NCI-H748 treated with DMSO at 0.1 percent for 48 hours (cell line): Measurements from ENCODE around the gene IFT52.
A peak's percentile ranks its signal among the peaks of the same experiment; 100 is the strongest.
"Not testable (repeated sequence)": the region's sequence is repeated elsewhere in the genome, so short reads cannot be mapped to it uniquely, and the experiment has no call there.

ENCODE experiments used
- DNase-seq: peaks from one replicate; lab custom pipeline; 2025; lab: John Stamatoyannopoulos, UW

IFT52 gene

DNA sequence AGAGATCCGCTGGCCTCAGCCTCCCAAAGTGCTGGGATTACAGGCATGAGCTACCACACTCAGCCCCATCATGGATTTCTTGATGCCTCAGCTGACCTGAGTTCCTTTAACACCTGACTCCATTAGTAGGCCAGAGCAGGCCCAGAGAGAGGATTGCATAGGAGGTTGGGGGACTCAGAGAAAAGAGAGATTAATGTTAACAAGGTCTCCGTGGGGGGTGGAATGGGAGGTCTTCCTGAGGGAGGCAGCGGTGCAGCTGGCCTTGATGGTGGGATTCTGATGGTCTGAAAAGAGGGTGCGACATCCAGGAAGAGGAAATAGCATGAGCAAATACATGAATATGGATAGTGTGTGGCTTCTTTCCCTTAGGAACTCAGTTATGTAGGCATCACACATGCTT lies 22.0 kb upstream of the IFT52 start:
- no peak for DNase-seq

DNA sequence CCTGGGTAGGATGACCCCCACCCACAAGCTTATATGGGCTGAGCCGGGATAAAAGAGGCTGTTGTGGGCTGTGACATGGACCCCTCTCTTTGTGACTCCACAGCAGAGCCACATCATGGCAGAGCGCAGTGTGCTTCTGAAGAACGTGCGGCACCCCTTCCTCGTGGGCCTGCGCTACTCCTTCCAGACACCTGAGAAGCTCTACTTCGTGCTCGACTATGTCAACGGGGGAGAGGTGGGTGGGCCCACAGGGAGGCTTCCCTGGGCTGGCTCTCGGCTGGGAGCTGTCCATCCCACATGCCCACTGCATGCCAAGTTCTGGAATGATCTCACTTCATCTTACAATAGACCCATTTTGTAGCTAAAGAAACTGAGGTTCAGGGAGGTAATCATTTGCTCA lies 21.5 kb upstream of the IFT52 start:
- no peak for DNase-seq

DNA sequence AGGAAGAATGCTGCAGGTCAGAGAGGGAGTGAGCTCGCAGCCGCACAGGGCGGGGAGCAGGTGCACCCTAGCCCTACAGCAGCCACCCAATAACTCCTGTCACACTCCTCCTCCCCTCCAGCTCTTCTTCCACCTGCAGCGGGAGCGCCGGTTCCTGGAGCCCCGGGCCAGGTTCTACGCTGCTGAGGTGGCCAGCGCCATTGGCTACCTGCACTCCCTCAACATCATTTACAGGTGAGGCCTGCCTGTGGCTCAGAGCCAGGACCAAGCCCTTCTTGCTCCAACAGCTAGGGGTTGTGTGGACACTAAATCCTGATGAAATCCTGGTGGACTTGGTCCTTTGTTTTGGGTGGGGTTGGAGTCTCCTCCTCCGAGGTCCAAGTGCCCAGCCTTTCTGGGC lies 20.2 kb upstream of the IFT52 start:
- no peak for DNase-seq

DNA sequence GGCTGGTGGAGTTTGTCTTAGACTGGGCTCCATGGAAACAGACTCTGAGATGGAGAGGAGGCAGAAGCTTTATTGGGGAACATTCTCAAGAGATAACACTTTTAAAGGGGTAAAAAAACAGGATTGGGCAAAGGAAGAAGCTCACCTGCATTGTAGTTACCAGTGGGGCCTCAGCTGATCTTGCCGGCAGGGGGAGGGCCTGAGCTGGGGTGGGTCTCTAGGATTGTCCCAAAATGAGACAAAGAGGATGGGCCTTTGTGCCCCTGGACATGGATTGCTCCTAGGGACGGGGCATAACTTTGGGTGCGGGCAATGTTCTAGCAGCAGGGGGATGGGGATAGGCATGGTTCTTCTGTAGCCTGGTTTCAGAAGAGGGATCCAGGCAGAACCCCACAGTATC lies 19.4 kb upstream of the IFT52 start:
- no peak for DNase-seq

DNA sequence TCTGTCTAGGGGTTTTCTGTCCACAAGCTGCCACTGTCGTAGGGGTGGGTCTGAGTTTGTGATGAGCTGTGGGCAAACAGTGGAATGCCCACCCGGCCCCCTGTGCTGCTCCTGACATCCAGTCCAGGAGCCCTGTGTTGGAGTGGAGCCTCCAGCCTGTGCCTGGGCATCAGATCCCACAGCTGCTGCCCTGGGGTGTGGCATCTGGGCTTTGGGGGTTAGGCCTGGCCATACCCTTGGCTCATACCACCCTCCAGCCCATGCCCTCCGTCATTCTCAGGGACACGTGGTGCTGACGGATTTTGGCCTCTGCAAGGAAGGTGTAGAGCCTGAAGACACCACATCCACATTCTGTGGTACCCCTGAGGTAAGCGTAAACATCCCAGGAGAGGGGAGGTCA lies 19.0 kb upstream of the IFT52 start:
- no peak for DNase-seq

DNA sequence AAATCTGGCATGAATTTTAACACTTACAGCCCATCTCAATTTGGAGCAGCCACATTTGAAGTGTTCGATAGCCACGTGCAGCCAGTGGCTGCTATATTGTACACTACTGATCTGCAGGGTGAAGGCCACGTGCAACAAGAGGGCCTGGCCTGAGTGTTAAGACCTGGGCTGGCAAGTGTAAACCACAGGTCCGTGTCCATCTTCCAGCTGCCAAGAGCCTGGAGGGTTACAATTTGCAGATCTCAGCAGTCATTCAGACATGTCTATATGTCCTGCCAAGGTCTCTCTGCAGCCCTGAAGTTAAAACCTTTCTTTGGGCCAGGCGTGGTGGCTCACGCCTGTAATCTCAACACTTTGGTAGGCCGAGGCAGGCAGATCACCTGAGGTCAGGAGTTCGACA lies 17.8 kb upstream of the IFT52 start:
- no peak for DNase-seq

DNA sequence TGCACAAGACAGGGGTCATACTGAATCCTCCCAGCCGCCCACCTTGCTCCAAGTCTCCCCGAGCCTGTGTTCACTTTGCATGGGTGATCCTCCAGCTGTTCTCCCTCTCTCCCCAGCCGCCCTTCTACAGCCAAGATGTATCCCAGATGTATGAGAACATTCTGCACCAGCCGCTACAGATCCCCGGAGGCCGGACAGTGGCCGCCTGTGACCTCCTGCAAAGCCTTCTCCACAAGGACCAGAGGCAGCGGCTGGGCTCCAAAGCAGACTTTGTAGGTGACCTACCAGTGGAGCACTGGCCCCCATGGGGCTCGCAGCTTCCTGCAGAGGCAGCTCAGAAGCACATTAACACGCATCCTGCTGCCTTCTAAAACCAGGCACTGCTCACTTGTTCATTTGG lies 14.6 kb upstream of the IFT52 start:
- DNase-seq = no peak

DNA sequence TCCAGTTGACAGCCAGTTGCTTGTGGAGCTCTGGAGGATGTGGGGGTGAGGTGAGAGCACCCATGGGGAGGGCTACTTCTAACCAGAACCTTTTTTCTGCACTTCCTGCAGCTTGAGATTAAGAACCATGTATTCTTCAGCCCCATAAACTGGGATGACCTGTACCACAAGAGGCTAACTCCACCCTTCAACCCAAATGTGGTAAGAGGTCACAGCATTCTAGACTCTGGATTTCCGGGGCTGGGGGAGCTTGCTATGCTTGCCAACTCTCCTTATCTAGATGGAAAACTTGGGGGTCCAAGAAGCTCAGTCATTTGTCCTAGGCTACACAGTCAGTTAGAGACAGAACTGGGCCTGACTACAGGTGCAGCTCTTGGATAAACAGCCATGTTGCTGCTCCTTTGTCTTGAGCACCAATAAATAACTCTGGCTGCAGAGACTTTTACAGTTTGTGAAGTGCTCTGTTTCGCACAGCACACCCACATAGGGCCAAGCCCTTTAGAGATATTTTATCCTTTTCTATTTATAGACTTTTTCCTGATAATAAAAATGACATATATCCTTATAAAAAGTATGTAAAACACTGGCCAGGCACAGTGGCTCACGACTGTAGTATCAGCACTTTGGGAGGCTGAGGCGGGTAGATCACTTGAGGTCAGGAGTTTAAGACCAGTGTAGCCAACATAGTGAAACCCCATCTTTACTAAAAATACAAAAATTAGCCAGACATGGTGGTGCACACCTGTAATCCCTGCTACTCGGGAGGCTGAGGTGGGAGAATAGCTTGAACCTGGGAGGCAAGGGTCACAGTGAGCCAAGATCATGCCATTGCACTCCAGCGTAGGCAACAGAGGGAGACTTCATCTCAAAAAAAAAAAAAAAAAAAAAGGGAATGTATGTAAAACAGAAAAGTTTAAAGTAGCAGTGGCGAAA lies 10.6 kb upstream of the IFT52 start:
- no peak for DNase-seq

DNA sequence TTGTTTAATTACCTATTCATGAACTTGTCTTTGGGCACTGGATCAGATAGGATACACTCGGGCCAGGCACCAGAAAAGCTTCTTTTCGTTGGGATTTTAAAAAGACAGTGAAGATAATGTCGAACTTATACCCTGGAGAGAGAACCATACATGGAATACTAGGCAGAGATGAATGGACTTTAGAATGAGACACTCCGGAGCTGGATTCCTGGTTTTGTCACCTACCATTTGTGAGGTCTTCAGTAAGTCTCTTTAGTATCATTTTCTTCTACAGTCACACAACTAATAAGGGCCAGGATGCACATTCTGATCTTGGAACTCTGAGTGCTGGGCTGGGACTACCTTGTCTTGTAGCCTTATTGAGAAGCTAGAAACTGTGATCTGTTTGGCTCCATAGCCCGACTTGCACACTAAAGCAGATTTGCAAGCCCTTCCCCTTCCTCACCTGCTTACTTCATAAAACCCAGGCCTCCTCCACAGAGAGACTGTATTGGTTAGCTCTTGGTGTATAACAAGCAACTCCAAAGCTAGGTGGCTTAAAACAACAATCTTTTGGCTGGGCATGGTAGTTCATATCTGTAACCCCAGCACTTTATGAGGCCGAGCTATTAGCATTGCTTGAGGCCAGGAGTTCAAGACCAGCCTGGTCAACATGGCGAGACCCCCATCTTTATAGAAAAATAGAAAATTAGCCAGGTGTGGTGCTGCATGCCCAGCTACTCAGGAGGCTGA lies 7.4 kb upstream of the IFT52 start:
- no peak for DNase-seq

DNA sequence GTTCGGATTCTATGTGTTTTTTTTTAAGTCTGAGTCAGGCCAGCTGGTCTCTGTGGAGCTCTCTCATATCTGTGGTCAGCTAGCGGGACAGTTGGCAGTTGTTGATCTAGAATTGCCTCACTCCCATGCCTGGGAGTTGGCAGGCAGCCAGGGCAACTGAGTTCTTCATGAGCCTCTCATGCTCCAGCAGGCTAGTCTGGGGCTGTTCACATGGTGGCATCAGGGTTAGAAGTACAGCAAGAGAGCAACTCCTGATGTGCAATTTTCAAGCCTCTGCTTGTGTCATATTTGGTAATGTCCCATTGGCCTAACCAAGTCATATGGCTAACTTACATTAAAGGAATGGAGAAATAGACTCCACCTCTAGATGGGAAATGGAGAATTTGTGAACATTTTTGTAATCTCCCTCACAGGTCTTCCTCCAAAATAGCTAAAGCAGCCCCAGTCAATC lies 6.7 kb upstream of the IFT52 start:
- no peak for DNase-seq

DNA sequence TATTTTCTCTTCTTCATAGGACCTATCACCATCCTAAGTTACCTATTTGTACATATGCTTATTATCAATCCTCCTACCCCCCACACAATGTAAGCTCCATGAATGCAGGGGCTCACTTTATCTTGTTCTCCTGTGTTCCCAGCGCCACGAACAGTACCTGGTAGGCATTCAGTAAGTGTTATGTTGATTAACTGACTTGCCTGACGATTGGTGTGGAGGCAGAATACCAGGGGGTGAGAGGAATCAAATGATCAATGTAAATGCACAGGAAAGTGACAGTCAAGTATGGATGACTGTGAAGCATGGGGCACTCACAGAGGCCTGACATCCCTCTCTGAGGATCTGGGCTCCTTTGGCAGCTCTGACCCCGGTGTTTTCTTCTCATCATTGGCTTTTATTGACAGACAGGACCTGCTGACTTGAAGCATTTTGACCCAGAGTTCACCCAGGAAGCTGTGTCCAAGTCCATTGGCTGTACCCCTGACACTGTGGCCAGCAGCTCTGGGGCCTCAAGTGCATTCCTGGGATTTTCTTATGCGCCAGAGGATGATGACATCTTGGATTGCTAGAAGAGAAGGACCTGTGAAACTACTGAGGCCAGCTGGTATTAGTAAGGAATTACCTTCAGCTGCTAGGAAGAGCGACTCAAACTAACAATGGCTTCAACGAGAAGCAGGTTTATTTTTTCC lies 6.1 kb upstream of the IFT52 start:
- DNase-seq = no peak

DNA sequence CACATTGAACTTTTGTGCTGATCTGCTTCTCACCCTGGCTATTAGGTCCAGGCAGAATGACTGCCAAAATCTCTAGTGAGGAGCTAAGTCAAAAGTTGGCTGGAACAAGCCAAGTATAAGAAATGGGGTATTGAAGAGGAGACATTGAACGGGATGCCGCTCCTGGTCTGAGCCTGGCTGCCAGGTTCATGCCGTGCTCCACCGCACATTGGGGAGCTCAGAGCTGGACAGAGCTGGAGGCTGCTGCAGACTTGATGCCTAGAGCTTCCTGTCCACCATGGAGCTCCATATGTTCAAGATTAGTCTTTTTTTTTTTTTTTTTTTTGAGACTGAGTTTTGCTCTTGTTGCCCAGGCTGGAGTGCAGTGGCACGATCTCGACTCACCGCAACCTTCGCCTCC lies 4.1 kb upstream of the IFT52 start:
- no peak for DNase-seq

DNA sequence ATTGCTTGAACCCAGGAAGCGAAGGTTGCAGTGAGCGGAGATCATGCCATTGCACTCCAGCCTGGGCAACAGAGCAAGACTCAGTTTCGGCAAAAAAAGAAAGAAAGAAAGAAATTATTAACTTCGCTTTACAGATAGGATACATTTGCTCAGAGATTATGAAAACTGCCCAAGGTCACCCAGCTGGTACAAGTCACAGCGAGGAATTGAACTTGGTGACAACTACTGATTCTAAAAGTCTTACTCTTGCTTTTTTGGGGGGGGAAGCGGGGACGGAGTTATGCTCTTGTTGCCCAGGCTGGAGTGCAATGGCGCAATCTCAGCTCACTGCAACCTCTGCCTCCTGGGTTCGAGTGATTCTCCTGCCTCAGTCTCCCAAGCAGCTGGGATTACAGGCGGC lies 2.2 kb upstream of the IFT52 start:
- DNase-seq = not testable (repeated sequence)

DNA sequence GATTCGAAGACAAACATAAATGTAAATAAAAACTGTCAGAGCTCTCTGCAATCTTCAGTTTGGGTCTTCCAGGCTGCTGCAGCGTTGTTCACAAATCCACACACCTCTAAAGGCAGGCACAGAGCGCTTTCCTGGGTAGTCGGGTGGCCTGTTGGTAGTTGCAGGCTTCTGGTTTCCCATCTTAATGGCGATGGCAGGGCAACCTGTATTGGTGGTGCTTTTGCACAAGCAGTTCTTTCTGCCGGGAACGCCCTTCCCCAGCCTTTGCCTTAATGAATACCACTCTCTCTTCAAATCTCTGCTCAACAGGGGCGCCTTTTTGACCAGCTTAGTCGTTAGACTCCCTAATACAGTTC lies 723 bp upstream of the IFT52 start:
- peak; percentile 58 for DNase-seq

DNA sequence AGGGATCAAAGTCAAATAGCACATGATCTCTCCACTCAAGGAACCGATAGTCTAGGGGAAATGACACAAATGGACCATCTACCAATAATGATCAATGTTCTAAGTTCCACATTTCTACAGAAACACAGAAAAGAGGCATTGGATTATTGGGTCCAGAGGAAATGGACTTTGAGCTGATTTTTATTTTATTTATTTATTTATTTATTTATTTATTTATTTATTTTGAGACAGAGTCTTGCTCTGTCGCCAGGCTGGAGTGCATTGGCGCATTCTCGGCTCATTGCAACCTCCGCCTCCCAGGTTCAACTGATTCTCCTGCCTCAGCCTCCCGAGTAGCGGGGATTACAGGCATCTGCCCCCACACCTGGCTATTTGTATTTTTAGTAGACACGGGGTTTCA lies 11.2 kb downstream of the IFT52 start:
- not testable (repeated sequence) for DNase-seq

DNA sequence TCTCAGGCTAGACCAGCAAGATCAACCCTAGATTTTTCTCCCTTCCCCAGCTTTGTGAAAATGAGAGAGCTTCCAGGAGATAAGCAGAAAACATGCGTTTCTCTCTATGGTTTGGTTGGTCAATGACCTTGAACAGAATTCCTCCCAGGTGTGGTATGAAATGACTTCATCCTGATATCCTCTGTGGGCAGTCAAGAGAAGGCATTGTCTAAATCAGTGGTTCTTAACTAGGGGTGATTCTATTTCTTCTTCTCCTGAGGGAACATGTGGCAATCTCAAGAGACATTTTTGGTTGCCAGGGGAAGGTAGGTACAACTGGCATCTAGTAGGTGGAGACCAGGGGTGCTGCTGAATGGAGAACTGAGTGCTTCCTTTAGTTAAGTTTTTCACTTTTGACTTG lies 12.4 kb downstream of the IFT52 start:
- DNase-seq = no peak

DNA sequence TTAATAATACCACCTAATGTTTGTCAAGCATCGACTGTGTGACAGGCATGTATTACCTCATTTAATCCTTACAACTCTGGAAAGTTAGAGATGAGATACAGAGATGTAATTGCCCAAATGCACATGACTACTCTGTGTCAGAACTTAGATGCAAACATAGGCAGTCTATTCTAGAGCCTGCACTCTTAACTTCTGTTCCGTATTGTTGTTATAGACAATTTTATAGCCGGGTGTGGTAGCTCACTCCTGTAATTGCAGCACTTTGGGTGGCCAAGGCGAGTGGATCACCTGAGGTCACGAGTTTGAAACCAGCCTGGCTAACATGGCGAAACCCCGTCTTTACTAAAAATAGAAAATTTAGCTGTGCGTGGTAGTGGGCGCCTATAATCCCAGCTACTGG lies 15.0 kb downstream of the IFT52 start:
- DNase-seq = no peak

DNA sequence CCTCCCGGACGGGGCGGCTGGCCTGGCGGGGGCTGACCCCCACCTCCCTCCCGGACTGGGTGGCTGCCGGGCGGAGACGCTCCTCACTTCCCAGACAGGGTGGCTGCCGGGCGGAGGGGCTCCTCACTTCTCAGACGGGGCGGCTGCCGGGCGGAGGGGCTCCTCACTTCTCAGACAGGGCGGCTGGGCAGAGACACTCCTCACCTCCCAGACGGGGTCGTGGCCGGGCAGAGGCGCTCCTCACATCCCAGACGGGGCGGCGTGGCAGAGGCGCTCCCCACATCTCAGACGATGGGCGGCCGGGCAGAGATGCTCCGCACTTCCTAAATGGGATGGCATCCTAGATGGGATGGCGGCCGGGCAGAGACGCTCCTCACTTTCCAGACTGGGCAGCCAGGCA lies 16.5 kb downstream of the IFT52 start:
- DNase-seq = not testable (repeated sequence)

DNA sequence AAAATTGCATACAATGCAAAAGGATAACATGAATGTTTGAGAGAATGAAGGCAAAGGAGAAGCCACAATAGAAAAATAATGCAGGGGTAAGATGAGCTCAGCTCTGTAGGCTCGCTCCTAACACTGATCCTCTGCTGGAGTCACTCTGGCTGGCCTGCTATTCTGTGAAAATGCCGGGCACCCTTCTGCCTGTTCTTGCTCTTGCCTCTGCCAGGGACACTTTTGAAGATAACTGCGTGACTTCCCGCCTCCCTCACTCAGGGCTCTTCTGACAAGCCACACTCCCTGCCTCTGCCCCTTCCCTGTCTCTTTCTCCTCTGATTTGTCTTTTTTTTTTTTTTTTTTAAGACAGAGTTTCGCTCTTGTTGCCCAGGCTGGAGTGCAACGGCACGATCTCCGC lies 40.9 kb downstream of the IFT52 start:
- DNase-seq = no peak

DNA sequence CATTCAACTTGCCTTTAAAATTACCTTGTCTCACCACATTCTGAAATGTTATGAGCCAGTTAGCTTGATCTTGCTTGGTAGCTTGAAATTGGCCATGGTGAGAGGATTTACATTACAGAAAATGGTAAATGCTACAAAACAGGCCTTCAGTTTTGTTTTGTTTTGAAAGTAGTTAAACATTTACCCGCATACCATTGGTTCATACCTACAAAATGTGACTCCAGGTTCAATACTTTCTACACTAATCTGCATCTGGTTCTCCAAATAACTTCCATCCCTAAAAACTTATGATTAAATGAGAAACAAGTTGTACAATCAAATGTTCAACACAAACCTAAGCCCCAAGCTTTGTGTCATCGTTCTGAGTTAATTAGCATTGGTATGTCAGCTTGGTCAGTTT lies 45.7 kb downstream of the IFT52 start:
- no peak for DNase-seq

DNA sequence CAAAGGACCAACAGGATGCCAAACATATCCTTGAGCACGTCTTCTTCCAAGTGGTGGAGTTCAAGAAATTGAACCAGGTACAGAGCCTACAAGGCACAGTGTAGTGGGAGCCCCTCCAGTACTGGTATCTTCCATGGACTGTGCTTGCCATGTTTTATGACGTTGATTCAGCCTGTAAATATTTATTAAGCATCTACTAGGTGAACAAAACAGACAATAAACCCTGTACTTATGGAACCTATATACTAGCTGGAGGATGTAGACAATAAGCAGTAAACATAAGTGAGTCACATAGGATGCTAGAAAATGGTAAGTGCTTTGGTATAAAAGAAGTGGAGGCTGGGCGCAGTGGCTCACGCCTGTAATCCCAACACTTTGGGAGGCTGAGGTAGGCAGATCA lies 51.8 kb downstream of the IFT52 start:
- no peak for DNase-seq

DNA sequence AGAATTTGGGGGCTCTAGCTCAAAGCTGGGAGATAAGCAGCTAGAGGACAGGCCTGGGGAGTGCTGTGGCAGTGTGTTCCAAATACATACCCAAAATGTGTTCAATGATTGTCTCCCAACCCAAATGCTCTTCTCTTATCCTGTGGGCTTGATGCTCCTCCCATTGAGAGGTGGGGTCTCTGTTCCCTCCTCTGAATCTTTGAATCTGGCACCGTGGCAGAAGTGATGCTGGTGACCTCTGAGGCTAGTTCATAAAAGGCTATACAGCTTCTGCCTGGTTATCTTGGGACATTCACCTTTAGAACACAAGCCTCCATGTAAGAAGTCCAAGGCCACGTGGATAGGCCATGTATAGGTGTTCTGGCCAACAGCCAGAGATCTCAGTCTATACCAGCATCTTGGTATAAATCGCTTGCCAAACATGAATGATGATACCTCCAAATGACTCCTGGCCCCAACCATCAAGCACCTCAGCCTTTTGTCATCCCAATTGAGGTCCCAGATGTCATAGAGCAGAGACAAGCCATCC lies 60.3 kb downstream of the IFT52 start:
- no peak for DNase-seq
